M059J (cell line): ENCODE measurements around the gene MYO15A. TPM values are rescaled to one million over a fixed set of nuclear protein-coding genes. Genes with fewer than 3 reads are reported as not detected.
A peak's percentile ranks its signal among the peaks of the same experiment; 100 is the strongest.

Experiments
- DNase-seq: peaks from one replicate; pipeline ENCODE4 v3.0.0-alpha.2; 2012; ENCODE audit warnings: low read depth
- total RNA-seq: library from RNA; depleted of rRNA; stranded (reverse); fragments of >200 nt; shearing (Covaris generic); gene quantifications from 2 replicates; pipeline ENCODE4 v1.2.3, GENCODE V29; 2014

Gene MYO15A
- total RNA-seq, 1 experiment from 2014 or later: not detected

DNA sequence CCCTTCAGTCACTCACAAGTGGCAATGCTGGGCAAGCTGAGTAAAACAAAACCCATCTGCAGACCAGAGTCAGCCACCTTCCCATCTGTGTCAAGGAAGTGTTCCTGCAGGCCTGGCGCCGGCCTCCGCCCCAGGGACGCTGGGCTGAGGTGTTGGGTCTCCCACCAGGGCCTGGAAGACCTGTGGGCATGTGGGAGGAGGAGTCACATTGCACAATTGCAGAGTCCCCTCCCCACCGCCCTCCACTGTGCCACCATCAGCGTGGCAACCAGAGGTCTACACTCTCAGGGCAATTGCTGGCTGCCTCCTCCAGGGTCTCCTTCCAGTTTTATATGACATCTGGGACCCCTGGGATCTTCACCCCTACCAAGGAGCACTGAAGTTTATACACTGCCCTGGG is 3.0 kb upstream of the MYO15A start:
- no peak for DNase-seq

DNA sequence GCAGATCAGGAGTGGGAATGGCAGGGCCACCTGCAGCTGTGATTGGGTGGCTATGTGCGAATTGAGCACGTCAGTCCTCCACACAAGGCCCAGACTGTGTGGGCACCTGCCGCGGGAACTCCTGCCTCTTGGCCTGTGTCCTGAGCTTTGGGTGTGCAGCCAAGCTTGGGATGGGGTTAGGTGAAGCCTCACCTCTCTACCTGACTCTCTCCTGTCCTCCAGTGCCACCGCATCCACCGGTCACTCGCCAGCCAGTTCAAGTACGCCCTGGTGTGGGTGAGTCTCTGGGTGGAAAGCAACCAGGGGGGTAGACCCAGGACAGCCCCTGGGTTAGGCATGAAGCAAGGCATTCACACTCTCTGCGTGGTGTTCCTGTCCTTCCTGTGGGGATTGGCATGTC is 2.3 kb upstream of the MYO15A start:
- no peak for DNase-seq

GRCh38 chr17:18107061-18107790 is 1.3 kb upstream of the MYO15A start:
- no peak for DNase-seq

GRCh38 chr17:18107971-18108370 is 585 bp upstream of the MYO15A start:
- no peak for DNase-seq

GRCh38 chr17:18109935-18110485 is 1.5 kb downstream of the MYO15A start:
- DNase-seq: no peak

GRCh38 chr17:18110636-18111145 is 2.1 kb downstream of the MYO15A start:
- DNase-seq: no peak

DNA sequence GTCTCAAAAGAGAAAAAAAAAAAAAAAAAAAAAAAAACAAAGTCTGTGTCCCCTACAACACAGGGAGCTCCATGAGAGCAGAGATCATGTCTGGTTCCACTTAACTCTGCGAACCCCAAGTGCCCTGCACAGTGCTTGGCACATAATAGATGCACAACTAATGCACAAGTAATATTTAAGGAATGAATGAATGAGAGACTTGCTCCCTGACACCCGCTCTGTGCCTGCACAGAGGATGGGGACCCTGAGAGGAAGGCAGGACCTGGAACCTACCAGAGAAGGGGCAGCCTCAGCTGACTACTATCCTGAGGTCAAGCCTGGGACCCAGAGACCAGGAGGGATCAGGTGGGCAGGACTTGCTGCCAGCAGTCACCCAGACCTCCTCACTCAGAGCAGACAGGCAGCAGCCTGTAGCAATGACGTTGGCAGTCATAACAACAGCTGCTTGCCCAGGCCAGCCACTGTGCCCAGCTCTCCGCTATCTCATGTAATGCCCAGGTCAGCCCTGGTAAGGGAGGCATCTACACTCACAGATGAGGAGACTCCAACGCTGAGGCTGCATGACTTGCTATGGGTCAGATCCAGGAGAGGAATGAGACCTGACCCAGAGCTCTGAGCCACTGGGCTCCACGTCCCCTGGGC is 2.9 kb downstream of the MYO15A start:
- no peak for DNase-seq

DNA sequence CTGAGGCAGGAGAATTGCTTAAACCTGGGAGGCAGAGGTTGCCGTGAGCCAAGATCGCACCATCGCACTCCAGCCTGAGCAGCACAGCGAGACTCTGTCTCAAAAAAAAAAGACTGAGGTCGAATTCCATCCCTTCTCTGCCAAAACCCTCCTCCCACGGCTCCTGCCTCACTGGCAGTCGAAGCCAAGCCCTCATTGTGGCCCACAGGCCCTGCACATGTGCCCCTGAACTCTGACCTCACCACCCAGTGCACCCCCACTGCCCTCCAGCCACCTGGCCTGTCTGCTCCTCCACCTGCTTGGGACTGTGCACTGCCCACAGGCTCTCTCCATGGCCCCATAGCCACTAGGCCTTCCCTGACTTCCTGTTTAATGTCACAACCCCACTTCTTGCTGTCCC is 7.0 kb downstream of the MYO15A start:
- no peak for DNase-seq

DNA sequence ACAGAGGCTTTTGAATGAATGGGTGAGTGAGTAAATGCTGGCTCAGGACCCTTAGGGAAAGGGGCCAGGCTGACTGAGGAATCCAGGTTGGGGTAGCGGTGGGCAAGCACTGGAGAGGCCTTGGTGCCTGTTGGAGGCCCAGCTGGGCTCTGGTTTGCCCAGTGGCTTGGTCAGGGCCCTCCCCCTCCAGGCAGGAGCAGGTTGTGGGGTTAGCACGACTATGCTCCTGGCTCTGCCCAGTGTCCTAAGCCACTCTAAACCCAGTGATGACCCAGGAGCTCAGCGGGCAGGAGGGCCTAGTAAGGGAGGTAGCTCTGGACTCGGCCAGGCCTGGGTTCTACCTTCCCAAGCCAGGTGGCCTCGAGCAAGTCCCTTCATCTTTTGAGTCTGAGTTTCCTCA is 7.5 kb downstream of the MYO15A start:
- no peak for DNase-seq

DNA sequence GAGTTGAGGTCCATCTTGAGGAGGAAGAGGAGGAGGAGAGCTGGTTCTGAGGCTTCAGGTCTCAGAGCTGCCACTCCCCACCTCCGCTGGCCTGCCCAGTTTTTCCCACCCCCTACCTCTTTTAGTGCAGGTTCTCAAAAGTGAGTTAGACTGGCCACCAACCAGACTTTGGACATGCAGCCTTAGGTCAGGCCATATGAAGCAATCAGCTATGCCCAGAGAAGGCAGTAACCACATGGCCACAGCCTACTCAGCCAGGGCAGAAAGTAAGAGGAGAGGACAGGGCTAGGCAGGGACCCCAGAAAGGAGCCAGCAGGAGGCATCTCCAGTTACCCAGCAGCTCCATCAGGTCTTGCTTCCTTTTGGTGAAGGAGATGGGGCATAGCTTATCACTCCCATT is 9.0 kb downstream of the MYO15A start:
- DNase-seq: no peak

DNA sequence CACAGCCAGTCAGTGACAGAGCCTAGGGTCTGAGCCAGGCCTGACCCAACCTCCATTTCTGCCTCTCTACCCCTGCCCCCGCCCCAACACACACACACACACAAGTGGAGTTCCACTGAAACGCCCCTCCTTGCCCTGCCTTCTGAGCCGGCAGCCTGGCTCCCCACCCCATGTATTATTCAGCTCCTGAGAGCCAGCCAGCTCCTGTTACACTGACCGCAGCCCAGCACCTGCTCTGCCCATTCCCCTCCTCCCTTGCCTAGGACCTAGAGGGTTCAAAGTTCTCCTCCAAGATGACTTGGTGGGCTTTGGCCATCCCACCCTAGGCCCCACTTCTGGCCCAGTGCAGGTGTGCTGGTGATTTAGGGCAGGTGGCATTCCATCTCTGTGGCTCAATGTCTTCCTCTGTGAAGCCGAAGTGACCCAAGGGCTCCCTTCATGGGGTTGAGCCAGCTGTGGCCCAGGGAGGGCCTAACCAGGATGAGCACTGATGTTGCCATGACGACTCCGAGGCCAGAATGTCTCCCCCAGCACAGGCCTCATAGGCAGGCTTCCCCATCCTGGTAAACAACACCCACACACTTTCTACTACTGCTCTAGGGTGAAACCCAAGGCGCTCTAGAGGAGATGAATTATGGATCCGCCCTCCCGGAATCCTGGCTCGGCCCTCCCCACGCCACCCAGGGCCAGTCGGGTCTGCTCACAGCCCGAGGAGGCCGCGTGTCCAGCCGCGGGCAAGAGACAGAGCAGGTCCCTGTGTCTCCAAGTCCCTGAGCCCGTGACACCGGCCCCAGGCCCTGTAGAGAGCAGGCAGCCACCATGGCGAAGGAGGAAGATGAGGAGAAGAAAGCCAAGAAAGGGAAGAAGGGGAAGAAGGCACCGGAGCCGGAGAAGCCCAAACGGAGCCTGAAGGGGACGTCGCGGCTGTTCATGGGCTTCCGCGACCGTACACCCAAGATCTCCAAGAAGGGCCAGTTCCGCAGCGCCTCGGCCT is 9.7 kb downstream of the MYO15A start:
- no peak for DNase-seq

- no peak for DNase-seq
Observed at GRCh38 chr17:18119166-18119745, 10.7 kb downstream of the MYO15A start.

- no peak for DNase-seq
Observed at GRCh38 chr17:18119938-18120337, 11.4 kb downstream of the MYO15A start.

- no peak for DNase-seq
Observed at GRCh38 chr17:18120461-18121017, 12.0 kb downstream of the MYO15A start.

DNA sequence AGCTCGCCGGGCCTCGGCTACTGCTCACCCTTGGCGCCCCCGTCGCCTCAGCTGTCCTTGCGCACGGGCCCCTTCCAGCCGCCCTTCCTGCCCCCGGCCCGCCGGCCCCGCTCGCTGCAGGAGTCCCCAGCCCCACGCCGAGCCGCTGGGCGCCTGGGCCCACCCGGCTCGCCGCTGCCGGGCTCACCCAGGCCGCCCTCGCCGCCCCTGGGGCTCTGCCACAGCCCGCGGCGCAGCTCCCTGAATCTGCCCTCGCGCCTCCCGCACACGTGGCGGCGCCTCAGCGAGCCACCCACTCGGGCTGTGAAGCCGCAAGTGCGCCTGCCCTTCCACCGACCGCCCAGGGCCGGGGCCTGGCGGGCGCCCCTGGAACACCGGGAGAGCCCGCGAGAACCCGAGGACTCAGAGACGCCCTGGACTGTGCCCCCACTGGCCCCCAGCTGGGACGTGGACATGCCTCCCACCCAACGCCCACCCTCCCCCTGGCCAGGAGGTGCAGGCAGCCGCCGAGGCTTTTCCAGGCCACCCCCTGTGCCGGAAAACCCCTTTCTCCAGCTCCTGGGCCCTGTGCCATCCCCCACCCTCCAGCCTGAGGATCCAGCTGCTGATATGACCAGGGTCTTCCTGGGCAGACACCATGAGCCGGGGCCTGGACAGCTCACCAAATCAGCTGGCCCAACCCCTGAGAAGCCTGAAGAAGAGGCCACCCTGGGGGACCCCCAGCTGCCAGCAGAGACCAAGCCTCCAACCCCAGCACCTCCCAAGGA is 12.8 kb downstream of the MYO15A start:
- no peak for DNase-seq

DNA sequence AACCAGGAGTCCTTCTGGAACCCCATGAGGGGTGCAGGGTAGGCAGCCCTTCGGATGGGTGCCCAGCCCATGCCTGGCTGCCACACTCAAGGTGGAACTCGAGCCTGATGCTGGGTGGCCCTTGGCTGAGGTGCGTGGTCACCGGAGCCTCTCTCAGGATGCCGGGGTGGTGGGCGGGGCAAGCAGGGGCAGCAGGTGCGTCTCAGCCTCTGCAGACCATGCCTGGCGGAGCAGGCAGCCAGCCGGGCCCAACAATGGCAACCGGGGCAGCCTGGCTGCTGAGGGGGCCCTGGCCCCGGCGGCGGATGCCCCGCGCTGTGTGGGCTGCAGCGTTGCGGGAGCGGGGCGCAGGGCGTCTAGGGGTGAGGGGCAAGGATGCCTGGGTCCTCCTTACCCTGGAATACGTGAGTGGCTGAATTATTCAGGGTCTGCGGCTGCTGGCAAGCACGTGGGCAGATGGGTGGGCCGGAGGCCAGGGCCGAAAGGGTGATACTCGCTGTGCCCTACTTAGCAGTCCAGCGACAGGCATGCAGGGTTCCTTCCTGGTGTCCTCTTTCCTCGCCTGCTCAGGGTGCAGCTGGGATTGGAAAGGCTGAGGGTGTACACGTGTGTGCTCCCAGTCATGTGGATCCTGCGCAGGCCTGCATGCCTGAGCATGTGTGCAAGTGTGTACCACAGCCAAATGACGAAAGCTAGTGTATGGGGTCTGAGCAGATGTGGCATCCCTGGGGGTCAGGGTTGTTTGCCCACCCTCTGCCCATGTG is 14.6 kb downstream of the MYO15A start:
- DNase-seq: no peak

DNA sequence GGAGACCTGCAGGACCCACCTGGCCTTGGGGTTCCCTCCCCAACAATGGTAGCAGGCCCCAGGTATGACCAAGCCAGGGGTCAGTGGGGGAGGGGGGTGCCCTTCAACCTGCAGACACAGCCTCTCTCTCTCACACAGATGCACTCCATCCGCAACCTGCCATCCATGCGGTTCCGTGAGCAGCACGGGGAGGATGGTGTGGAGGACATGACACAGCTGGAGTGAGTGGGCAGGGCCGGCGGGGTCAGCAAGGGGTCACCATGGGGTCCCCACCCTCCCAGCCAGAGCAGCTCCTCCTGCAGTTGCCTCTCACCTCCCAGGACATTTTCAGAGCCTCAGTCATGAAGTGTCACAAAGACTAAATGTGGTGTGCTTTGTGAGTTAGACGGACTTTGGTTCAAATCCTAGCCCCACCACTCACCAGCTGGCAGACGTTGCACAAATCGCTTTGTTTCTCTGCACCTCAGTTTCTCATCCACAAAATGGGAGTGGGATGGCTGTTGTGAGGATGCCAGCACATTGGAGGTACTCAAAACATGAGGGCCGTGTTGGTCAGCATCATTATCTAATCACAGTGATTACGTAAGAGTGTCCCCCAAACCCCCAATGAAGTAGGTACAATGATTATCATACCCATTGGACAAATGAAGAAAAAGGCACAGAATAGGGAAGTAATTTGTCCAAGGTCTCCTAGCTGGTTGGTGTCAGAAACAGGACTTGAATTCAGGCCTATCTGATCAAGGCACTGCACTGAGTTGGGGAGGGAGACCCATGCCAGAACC is 16.0 kb downstream of the MYO15A start:
- DNase-seq: no peak

GRCh38 chr17:18129041-18129502 is 20.5 kb downstream of the MYO15A start:
- peak; percentile 62 for DNase-seq

DNA sequence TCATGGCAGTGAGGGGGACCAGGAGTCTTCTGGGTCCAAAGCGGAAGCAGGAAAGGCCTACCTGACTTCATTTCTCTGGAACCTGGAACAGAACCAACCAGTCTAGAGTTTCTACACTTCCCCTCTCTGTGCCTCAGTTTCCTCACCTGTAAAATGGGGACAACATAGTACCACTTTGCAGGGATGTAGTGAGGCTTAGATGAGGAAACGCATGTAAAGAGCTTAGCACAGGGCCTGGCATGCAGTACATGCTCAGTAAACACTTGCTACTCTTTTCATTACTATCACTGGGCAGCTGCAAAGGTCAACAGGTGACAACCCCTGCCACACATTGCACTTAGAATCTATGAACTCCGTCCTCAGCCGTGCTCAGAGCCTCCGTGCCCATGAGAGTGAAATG is 24.2 kb downstream of the MYO15A start:
- DNase-seq: no peak
